Activated CD4-positive, alpha-beta memory T cell treated with anti-CD3 and anti-CD28 coated beads for 36 hours (primary cell): ENCODE measurements around the gene ZNF500. TPM values are rescaled to one million over a fixed set of nuclear protein-coding genes. Genes with fewer than 3 reads are reported as not detected.
A peak's percentile ranks its signal among the peaks of the same experiment; 100 is the strongest.

Experiments
- CTCF ChIA-PET: fragments of 350-600 bp; sonication (Branson Sonifier 250); formaldehyde crosslinking; loops from one replicate; lab custom pipeline; 2021; ENCODE audit warnings: antibody characterized with exemption, inconsistent platforms; lab: Charles Lee
- POLR2A ChIA-PET: fragments of 350-600 bp; sonication (Branson Sonifier 250); formaldehyde crosslinking; loops from one replicate; lab custom pipeline; 2021; ENCODE audit warnings: antibody characterized with exemption; lab: Charles Lee
- DNase-seq: peaks from one replicate; pipeline ENCODE4 v3.0.0-alpha.2; 2020
- H3K27ac Mint-ChIP-seq: one replicate; pipeline ENCODE4 v1.8.0; 2021; ENCODE audit warnings: mixed read lengths
- H3K27me3 Mint-ChIP-seq: one replicate; pipeline ENCODE4 v1.8.0; 2021; ENCODE audit warnings: mixed read lengths
- H3K36me3 Mint-ChIP-seq: one replicate; pipeline ENCODE4 v1.8.0; 2021; ENCODE audit warnings: mixed read lengths
- H3K4me1 Mint-ChIP-seq: one replicate; pipeline ENCODE4 v1.8.0; 2021; ENCODE audit warnings: low read depth, mixed read lengths
- H3K4me3 Mint-ChIP-seq: one replicate; pipeline ENCODE4 v1.8.0; 2021; ENCODE audit warnings: mild to moderate bottlenecking, mixed read lengths
- H3K9me3 Mint-ChIP-seq: one replicate; pipeline ENCODE4 v1.8.0; 2021; ENCODE audit warnings: mixed read lengths
- intact Hi-C: fragments of 100-400 bp; cut with micrococcal nuclease; formaldehyde crosslinking; loops from one replicate; pipeline ENCODE4 v1.15.1; 2023
- total RNA-seq, 2 experiments: library from RNA; stranded (reverse); gene quantifications; one replicate each; pipeline ENCODE4 v1.2.3, GENCODE V29; 2021

Gene ZNF500
- total RNA-seq, result 10 to 100 TPM; 11.3 to 11.4 TPM

DNA sequence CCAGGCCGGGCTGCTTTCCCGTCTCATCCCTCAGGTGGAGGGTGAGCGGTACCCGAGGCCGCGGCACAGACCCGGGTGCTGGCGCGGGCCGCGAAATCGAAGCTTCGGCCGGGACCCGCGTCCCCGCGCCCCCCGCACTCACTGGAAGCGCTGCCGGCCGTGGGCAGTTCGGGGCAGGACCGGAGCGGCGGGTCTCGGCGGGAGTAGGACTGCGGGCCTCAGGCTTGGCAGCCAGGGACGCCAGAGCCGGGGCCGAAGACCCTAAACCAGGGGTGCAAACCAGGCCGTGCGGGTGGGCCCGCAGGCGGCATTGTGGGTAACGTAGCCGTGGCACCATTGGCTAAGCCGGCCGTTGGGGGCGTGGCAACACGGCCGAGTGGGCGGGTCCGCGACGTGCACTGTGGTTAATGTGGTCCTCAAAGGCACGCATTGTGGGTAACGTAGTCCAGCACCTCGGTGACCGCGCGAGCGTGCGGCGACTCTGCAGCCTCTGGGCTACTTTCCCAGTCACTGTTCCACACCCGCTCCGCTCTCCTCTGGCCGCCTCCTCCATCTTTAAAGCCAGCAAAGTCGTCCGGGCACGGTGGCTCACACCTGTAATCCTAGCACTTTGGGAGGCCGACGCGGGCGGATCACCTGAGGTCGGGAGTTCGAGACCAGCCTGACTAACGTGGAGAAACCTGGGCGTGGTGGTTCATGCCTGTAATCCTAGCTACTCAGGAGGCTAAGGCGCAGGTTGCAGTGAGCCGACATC lies at the start of gene ZNF500:
TSS of gene ZNF500 (minus strand) at position 288 of the 754 bp plus-strand sequence. CDS start 1,184 bp downstream, outside the sequence.
- intact Hi-C loops, result loop anchor here (2.0 to 5.0 kb wide), 3 partner anchors 74 to 330 kb away; partner anchors contain the start of genes EEF2KMT, MGRN1 and NUDT16L1
- CTCF ChIA-PET, result interaction anchor here (0.6 to 2.7 kb wide), 2 partner anchors 33 to 50 kb away, joined by 3 to 10 read pairs; partner anchors contain the start of genes ANKS3 and DNAAF8
- Mint-ChIP-seq H3K9me3 (no peaks in the 10 kb centered on the region), H3K4me1 (peaks cover 35% of the 10 kb centered on the region), H3K27me3 (no peaks in the 10 kb centered on the region), H3K27ac (peak within 1 kb of the TSS; percentile 93), H3K4me3 (peak within 1 kb of the TSS; percentile 90), H3K36me3 (peaks cover 2% of the 10 kb centered on the region)
- POLR2A ChIA-PET, result interaction anchor here (0.5 to 1.8 kb wide), 4 partner anchors 32 to 228 kb away, joined by 3 to 9 read pairs (median 4); partner anchors contain the start of genes ANKS3, CDIP1 and DNAAF8
- DNase-seq, result peak; percentile 98

DNA sequence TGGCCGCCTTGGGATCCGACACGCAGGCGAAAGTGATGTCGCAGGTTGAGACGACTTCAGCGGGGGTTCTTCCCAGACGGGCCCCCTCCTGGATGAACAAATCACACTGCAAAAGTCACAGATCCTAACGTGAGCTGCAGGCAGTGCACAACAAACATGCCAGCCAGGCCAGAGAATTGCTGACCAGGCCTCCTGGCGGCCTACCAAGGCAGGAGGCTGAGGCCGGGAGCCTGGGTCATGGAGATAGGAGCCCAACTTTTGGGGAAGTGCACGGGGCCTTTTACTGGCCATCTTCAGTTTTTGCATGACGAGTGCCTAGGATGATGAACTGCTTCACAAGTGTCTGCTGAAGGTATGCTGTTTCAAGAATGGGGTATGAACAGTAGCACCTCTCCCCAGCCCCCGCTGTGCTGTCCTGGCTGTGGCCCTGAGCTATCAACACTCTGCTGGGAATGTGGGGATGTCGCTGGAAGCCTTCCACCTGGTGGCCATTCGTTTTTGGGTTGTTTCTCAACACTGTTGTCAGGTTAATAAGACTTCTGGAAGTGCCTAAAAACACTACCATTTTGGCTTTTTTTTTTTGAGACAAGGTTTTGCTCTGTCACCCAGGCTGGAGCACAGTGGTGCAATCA lies 47.7 kb upstream of the ZNF500 start:
- POLR2A ChIA-PET, result no interaction called here
- CTCF ChIA-PET, result interaction anchor here (1.3 kb wide), 1 partner anchor 12 kb away, joined by 3 read pairs; no protein-coding TSS in a partner anchor
- no peaks in the 10 kb centered on the region for H3K9me3 Mint-ChIP-seq

DNA sequence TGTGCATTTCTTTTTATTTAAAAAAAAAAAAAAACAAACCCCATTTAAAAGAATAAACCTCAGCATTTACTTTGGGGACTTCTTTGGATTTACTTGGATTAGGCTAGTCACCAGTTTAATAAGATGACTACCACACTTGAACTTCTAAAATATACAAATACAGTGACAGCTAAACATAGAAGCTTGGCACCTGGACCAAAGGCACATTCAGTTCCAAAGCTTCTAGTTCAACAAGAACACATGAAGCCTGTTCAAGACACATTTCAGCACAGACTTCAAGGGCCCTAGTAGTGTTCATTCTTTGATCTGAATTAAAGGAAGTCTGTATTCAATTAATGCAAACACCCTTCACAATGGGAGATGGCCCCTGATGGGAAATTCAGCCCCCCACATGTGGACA lies 47.1 kb upstream of the ZNF500 start:
- intact Hi-C loops, result no loop called here
- ChIA-PET POLR2A (no interaction called here), CTCF (no interaction called here)
- Mint-ChIP-seq H3K27ac (no peak overlapping the region), H3K9me3 (no peaks in the 10 kb centered on the region), H3K36me3 (peaks cover 48% of the 10 kb centered on the region), H3K4me3 (no peak overlapping the region), H3K4me1 (no peaks in the 10 kb centered on the region), H3K27me3 (no peaks in the 10 kb centered on the region)
- DNase-seq, result no peak

More for the DNA sequence above, 47.7 kb upstream of the ZNF500 start:
- H3K4me3 Mint-ChIP-seq, result no peak overlapping the region
- DNase-seq, result no peak
- no peak overlapping the region for H3K27ac Mint-ChIP-seq
- intact Hi-C loops, result no loop called here
- H3K4me1 Mint-ChIP-seq, result no peaks in the 10 kb centered on the region
- no peaks in the 10 kb centered on the region for H3K27me3 Mint-ChIP-seq
- H3K36me3 Mint-ChIP-seq, result peaks cover 48% of the 10 kb centered on the region

DNA sequence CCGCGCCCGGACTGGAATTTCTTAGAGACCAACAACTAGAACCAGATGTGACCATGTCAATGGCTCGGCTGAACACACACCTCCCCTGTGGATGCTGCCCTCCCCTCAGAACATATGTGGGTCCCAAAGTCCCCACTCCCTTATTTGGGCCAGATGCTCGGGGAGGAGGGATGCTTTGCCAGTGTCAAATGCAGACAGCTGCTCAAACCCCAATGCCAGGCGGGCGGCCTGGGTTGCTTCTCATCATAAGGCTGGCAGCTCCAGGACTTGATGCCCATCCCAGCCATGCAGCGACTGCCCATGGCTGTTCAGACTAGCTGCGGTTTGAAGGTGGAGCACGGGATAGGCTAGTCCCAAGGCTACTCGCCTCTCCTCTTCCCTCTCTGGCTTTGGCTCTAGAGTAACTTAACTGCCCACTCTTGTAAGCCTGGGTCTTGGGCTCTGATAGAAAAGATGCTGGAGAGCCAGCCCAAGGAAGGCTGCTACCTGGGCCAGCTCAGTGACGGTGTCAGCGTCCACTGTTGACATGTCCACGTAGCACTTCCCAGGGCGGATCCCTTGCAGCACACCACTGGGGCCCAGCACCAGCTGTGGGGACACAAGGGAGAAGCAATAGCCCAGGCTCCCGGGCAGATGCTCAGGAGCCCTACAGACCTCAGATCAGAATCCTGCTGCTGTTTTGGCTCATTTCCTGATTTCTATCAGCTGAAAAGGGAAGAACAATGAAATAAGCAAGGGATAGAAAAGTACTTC lies 46.5 kb upstream of the ZNF500 start:
- Mint-ChIP-seq H3K36me3 (peaks cover 47% of the 10 kb centered on the region), H3K4me3 (no peak overlapping the region), H3K9me3 (no peaks in the 10 kb centered on the region), H3K4me1 (no peaks in the 10 kb centered on the region), H3K27ac (no peak overlapping the region), H3K27me3 (no peaks in the 10 kb centered on the region)
- ChIA-PET POLR2A (no interaction called here), CTCF (no interaction called here)
- DNase-seq, result no peak
- intact Hi-C loops, result no loop called here

DNA sequence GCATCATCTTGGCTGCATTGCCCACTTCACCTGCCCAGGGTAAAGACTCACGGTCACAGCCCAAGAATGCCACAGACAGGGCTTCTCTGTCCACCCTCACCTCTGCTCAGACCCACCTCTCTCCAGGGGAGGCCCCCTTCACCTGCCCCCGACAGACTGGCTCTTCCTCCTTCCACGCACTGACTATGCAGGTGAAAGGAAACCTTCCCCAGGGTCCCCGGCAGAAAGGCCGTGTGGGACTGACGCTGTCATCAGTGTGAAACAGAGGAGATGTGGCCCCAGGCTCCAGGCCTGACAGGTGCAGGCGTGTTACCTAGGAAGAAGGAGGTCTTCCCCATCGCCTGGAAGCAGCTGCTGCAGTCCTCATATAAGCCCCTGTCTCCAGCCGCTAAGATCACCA lies 44.8 kb upstream of the ZNF500 start:
- CTCF ChIA-PET, result interaction anchor here (0.9 to 1.0 kb wide), 2 partner anchors 9 to 116 kb away, joined by 3 to 4 read pairs; partner anchors contain the start of gene ROGDI
- Mint-ChIP-seq H3K36me3 (peaks cover 46% of the 10 kb centered on the region), H3K4me3 (no peak overlapping the region), H3K27ac (no peak overlapping the region), H3K9me3 (no peaks in the 10 kb centered on the region), H3K27me3 (no peaks in the 10 kb centered on the region), H3K4me1 (no peaks in the 10 kb centered on the region)
- intact Hi-C loops, result no loop called here
- POLR2A ChIA-PET, result no interaction called here
- DNase-seq, result no peak

DNA sequence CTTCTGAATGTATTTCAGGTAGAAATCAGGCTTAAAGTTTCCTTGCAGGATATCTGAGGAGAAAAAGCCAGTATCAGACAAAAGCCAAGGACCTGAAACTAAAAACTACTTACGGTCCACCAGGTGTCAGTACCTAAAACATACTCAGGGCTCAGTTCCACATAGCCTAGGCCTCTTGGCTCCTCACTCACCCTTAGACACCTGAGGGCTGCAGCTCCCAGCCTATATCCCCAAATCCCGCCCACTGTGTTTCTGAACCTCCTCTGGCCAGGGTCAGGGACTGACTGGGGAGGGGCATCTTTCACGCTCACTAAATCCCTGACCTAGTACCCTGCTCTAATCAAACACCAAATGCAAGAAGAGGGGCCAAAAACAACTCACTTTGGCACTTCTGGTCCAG lies 44.3 kb upstream of the ZNF500 start:
- DNase-seq, result no peak
- Mint-ChIP-seq H3K4me3 (no peak overlapping the region), H3K27me3 (no peaks in the 10 kb centered on the region), H3K4me1 (no peaks in the 10 kb centered on the region), H3K36me3 (peaks cover 46% of the 10 kb centered on the region), H3K27ac (no peak overlapping the region), H3K9me3 (no peaks in the 10 kb centered on the region)
- ChIA-PET CTCF (interaction anchor here (1.0 kb wide), 1 partner anchor 8 kb away, joined by 4 read pairs; the partner anchor contains the start of gene ROGDI), POLR2A (no interaction called here)
- intact Hi-C loops, result no loop called here

DNA sequence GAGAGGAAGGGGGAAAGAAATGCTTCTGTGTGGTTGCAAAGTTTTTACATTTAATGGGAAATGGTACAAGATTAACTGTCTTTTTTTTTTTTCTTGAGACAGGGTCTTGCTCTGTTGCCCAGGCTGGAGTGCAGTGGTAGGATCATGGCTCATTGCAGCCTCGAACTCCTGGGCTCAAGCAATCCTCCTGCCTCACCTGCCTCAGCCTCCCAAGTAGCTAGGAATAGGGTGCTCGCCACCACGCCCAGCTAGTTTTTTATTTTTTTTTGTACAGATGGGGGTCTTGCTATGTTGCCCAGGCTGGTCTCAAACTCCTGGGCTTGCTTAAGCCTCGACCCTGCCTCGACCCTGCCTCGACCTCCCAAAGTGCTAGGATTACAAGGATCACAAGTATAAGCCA lies 39.3 kb upstream of the ZNF500 start:
- no peaks in the 10 kb centered on the region for H3K9me3 Mint-ChIP-seq
- H3K27me3 Mint-ChIP-seq, result no peaks in the 10 kb centered on the region
- ChIA-PET POLR2A (interaction anchor here (0.6 kb wide), 2 partner anchors 40 to 345 kb away, joined by 3 read pairs; no protein-coding TSS in a partner anchor), CTCF (no interaction called here)
- peaks cover 9% of the 10 kb centered on the region for H3K4me1 Mint-ChIP-seq
- H3K4me3 Mint-ChIP-seq, result no peak overlapping the region
- no peak overlapping the region for H3K27ac Mint-ChIP-seq
- DNase-seq, result no peak
- H3K36me3 Mint-ChIP-seq, result peaks cover 19% of the 10 kb centered on the region
- intact Hi-C loops, result no loop called here

DNA sequence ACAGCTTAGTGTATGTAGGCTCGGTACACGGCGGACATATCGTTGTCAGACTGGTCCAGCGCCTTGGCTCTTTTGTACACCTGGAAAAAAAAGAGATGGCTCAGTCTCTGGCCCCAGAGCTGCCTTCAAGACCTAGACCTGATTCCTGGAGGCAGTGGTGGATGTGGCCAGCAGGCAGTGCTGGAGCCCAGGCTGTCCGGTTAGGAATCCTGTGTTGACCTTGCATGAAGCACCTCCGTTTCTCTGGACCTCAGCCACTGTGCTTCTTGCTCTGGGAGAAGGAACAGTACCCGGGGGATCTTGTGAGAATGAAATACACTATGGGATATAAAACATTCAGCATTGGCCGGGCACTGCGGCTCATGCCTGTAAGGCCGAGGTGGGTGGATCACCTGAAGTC lies 38.3 kb upstream of the ZNF500 start:
- peaks cover 16% of the 10 kb centered on the region for H3K36me3 Mint-ChIP-seq
- H3K27me3 Mint-ChIP-seq, result no peaks in the 10 kb centered on the region
- CTCF ChIA-PET, result no interaction called here

DNA sequence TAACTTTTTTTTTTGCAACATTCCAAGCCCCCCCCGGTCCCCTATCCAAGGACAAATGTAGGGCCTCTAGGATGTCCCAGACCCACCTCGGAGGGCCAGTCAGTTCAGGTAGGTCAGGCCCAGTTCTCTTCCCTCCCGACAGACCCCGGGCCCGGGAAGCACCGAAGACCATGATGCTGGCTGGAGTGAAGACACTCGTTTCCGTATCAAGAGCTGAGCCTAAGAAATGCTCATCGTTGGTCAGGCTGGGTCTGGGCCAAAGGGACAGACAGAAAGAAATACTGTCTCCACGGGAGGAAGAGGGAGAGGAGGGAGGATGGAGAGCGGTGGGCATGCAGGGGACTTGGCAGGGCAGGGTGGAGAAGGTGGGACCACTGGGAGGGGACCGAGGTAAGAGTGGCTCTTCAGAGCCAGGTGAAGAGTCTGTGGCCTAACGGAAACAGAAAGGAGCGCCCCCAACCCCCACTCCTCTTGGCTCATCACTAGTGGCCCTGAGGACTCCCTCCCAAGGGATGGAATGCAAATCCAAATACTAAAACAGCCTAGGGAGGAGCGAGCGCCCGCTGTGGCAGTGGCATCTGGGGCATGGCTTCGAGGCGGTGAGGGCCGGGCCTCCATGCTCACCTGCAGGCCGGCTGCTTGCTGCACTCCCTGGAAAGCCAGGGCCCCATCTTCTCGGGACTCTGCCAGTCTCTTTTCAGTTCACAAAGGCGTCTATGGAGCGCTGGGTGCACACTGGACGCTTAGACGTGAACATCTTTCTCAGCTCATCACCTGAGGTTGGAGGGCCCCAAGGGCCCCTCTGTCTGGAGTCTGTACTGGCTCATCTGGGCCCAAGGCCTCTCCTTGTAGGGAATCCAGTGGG lies 37.2 kb upstream of the ZNF500 start:
- POLR2A ChIA-PET, result interaction anchor here (1.5 kb wide), 2 partner anchors 35 to 70 kb away, joined by 3 to 5 read pairs; partner anchors contain the start of genes ANKS3 and DNAAF8
- Mint-ChIP-seq H3K27me3 (no peaks in the 10 kb centered on the region), H3K4me3 (no peak overlapping the region), H3K9me3 (no peaks in the 10 kb centered on the region), H3K36me3 (peaks cover 16% of the 10 kb centered on the region), H3K27ac (no peak overlapping the region), H3K4me1 (peaks cover 9% of the 10 kb centered on the region)
- DNase-seq, result no peak
- intact Hi-C loops, result loop anchor here (1.0 to 2.0 kb wide), 2 partner anchors 69 to 154 kb away; partner anchors contain the start of genes ANKS3, DNAAF8 and SEC14L5
- CTCF ChIA-PET, result interaction anchor here (0.6 kb wide), 1 partner anchor 149 kb away, joined by 5 read pairs; no protein-coding TSS in a partner anchor

More for the DNA sequence above, 38.3 kb upstream of the ZNF500 start:
- Mint-ChIP-seq H3K4me1 (peaks cover 9% of the 10 kb centered on the region), H3K4me3 (no peak overlapping the region), H3K9me3 (no peaks in the 10 kb centered on the region), H3K27ac (no peak overlapping the region)
- intact Hi-C loops, result no loop called here
- no peak for DNase-seq
- POLR2A ChIA-PET, result no interaction called here

DNA sequence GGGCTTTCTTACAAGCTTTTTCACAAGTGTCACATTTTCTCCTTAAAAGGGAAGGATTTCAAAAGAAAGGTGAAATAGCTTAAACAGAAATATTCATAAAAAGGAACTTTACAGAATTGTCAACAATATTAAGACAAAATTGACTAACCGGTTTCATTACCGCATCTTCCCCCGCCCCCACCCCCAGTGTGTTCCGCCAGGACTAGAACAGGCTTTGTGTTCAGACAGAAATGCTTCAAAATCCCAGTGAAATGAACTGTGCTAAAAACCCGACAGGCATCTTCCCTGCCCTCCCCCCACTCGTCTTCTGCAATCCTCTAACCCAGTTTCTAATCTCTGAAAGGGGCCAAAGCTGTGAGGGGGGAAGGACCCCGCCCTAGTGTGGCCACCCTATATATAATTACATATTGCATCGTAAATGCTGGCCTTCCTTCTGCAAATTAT lies 36.5 kb upstream of the ZNF500 start:
- ChIA-PET POLR2A (interaction anchor here (1.5 kb wide), 2 partner anchors 35 to 69 kb away, joined by 3 to 5 read pairs; partner anchors contain the start of genes ANKS3 and DNAAF8), CTCF (interaction anchor here (0.6 to 1.9 kb wide), 4 partner anchors 8 to 295 kb away, joined by 3 to 4 read pairs (median 4); partner anchors contain the start of genes ANKS3 and DNAAF8)
- intact Hi-C loops, result loop anchor here (1.0 to 2.0 kb wide), 2 partner anchors 69 to 155 kb away; partner anchors contain the start of genes ANKS3, DNAAF8 and SEC14L5
- H3K4me1 Mint-ChIP-seq, result peaks cover 9% of the 10 kb centered on the region
- DNase-seq, result no peak
- H3K36me3 Mint-ChIP-seq, result peaks cover 12% of the 10 kb centered on the region
- peak overlapping the region; percentile 74 for H3K4me3 Mint-ChIP-seq
- no peaks in the 10 kb centered on the region for H3K9me3 Mint-ChIP-seq
- no peaks in the 10 kb centered on the region for H3K27me3 Mint-ChIP-seq
- no peak overlapping the region for H3K27ac Mint-ChIP-seq
